ENCODE data around the gene PUS1.

PUS1 gene

DNA sequence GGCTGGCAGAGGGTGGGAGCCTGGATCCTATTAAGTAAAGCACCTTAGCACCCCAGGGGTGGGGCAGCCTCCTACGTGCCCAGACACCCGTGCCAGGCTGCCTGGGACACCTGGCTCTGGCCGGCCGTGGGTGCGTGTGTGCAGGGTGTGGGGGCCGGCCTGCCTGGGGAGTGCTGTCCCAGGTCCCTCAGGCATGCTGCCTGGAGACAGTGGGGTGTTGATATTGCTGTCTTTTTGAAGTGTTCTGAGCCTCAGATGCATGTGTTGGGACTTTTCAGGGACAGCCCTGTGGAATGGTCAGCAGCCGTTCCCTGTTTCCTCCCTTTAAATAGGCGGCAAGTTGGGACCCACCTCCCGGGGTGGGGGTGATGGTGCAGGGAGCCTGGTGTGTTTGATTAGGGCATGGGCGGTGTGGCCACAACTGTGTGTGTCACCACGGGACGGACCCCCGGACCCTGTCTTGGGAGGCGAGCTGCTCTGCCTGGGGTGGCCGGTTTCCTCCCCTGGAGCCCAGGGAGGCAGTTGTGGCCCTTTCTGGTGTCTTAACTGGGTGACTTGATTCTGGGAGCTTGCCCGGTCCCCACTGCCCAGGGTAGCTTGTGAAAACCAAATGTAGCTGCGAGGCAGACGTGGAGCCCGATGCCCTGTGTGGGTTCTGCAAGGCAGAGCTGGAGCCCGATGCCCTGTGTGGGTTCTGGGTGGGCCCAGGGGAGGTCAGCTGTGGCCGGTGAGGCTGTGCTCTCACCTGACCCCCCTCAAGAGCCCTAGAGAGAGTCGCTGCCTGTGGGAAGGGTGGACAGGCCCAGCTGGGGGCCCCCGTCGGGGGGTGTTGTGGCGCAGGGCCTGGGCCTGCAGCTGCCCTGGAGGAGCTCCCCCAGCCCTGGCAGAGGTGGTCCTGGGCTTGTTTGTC, 26.5 kb upstream of the PUS1 start:
- no peak for DNase-seq (ENCODE audit: low read depth)

DNA sequence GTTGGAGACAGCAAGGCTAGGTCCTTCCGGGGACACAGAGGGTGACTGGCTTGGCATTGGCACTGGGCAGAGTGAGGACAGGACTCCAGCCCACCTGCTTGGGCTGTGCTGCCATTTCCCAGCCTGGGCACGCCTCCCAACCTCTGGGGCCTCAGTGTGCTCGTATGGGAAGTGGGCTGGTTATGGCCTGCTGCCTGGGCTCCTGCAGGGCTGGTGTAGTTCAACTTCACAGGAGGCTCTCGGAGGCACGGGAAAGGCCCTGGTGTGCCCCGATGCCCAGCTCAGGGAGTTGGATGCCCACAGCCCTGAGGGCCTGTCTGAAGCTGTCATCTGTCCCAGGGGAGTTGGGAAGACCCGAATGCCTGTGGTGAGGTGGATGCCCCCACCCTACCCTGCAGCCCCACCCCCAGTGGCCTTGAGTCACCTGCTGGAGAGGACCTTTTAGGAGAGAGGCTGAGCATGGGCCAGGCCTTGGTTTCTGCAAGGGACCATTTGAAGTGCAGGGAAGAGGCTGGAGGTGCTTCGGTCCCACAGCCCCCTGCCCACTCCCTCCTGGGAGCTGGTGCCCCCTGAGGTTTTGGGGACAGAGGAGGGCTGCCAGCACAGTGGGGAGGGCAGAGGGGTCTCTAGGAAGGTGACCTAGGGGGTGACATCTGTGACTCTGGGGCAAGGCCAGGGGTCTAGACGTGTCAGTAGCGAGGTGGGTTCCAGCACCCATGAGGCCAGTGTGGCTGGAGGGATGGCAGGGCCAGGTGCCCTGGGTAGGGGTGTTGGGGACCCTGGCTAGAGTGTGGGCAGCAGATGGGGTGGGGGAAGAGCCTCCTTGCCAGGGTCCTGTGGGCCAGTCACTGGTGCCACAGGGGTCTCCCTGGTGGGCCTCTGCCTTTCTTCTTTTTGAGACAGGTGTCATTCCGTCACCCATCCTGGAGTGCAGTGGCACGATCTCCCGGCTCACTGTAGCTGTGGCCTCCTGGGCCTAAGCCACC, 25.5 kb upstream of the PUS1 start:
- DNase-seq (ENCODE audit: low read depth): no peak

DNA sequence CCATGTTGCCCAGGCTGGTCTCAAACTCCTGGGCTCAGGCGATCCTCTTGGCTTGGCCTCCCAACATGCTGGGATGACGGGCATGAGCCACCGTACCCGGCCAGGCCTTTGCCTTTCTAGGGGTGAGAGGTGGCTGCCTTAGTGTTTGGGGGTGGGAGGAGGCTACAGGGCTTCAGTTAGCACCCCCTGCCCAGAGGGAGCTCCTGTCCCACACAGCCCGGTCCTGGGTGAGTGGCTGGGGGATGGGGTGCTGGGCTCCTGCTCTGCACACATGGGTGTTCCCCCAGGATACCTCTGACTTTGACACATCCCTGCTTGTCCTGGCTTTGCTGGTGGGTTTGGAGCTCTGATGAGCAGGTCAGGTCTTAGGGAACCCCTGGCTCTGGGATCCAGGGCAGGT, 24.7 kb upstream of the PUS1 start:
- DNase-seq (ENCODE audit: low read depth): no peak

DNA sequence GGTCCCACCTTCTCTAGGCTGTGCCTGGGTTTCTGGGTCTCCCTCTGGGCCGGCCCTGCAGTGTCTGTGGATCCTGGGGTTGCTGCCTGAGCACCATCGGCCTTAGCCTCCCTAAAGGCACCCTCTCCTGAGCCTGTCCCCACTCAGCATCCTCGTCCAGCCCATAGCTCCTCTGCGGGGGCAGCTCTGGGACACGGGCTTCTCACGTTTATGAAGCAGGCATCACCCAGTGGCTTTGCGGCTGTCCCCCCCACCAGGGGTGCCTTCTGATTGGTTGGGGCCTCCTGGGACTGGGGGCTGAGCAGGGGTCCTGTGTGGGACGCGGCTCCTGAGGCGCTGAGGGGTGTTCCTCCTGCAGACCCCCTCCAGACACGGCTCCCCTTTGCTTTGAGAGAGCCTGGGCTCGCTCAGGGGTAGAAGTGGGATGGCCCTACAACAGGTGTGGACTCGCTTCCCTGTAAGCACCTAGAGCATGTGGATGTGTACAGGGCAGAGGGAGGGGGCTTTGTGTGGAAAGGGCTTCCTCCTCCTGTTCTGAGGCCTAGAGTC, 23.9 kb upstream of the PUS1 start:
- DNase-seq (ENCODE audit: low read depth): no peak

DNA sequence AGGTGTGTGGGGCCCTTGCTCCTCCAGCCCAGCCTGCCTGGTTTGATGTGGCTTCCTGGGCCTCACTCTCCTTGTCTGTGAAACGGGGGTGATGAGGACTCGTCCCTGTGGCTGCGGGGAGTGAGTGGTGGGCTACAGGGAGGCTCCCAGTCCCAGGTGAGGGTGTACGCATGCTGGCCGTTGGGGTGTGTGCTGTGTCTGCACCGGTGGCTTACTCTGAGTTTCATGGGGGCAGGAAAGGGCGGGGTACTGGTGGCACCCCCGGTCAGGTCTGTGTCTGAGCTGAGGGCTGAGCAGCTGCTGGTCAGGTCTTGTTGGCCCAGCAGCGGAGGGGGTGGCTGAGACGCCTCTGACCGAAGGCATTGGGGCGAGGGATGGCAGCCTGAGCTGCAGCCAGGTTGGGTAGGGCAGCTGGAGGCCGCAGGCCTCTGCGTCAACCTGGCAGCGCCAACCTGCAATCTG, 23.4 kb upstream of the PUS1 start:
- DNase-seq (ENCODE audit: low read depth): no peak

DNA sequence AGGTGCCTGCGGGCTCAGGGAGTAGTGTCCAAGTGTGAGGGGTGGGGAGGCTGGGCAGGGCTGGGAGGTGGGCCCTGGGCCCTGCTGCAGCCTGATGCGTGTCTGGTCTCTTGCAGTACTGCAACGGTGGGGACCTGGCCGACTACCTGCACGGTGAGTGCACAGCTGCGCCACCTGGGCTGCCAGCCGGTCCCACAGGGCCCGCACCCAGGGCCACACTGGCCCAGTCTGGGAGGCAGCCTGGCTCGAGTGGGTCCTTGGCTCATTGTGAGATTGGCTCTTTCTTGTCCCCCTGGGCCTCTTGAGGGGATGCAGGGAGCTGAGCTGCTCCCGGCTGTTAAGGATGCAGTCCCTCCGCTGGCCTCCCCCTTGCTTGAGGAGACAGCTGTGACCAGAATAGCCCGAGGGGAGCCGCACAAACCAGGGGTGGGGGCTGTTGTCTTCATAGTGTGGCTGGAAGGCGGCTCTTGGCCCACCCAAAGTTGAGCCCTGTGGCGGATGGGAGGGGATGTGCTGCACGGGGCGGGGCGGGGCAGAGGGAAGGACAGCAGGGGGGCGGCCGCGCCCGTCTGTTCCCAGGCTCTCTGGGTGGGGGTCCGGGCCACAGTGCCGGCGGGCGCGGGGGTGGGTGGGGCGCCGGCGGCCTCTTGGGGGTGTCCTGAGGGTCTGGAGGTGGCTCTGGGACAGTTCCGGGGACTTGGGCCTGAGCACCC, 21.5 kb upstream of the PUS1 start:
- no peak for DNase-seq (ENCODE audit: low read depth)

DNA sequence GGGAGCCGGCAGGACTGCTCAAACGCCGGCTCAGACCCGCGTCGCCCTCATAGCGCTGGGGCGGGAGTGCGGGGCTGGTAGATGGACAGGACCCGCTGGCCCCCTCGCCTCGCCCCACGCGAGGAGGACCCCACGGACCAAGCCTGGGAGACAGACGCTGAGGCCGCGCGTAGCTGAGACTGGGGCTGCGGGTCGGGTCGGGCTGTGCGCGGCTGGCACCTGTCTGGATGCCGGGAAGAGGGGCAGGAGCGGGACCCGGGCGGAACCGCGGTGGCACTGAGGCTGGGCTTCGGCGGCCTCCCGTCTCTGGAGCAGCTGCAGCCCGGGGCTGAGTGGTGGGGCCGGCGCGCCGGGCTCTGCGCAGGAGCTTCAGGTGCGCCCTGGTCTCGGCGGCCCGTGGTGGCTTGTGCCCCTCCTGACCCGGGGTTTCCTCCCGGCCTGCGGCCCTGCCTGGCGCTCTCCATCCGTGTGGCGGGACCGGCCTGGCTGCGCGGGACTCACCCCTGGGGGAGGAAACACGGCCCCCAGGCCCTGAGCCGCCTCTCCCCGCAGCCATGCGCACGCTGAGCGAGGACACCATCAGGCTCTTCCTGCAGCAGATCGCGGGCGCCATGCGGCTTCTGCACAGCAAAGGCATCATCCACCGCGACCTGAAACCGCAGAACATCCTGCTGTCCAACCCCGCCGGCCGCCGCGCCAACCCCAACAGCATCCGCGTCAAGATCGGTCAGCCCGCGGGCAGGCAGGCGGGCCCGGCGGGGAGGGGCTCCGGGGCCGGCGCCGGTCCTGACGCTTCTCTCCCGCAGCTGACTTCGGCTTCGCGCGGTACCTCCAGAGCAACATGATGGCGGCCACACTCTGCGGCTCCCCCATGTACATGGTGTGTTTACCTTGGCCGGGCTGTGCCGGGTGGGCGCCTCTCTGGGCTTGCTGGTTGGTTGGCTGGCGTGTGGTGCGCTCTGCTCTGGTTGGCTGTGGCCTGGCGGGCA, 20.7 kb upstream of the PUS1 start:
- no peak for DNase-seq (ENCODE audit: low read depth)

DNA sequence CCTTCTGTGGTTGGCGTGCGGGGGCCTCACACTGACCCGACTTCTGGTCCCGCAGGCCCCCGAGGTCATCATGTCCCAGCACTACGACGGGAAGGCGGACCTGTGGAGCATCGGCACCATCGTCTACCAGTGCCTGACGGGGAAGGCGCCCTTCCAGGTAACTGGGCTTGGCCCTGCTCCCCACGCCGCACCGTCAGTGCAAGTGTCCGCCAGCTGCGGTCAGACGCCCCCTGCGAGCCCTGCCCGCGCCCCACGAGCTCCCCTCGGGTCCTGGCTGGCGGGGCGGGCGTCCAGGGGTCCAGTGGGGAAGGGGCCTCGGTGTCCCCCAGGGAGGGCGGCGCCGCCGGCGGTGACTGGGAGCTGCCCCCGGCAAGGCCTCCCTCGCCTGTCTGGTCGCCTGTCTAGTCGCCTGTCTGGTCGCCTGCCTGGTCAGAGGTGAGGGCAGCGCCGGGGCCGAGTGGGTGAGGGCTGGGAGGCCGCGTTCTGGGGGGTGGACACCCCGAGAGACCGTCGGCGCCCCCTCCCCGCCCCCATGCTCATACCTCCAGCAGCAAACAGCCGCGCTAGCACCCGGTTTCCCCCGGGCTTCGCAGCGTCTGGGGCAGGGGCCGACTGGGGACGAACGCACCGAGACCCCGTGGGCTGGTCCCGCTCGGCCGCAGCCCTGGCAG, 19.9 kb upstream of the PUS1 start:
- DNase-seq (ENCODE audit: low read depth): no peak

DNA sequence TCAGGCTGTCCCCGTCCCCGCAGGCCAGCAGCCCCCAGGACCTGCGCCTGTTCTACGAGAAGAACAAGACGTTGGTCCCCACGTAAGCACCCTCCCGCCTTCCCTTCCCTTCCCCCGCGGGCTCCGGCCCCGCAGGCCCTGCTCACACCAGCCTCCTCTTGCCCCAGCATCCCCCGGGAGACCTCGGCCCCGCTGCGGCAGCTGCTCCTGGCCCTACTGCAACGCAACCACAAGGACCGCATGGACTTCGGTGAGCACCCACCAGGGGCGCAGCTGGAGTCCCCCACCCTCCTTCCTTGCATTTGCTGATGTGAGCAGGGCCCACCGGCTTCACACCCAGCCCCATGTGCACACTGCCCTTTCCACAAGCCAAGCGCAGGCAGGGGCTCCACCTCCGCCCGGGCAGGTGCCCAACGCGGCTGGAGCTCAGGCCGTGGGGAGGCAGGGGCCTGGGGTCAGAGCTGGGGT, 19.3 kb upstream of the PUS1 start:
- no peak for DNase-seq (ENCODE audit: low read depth)

DNA sequence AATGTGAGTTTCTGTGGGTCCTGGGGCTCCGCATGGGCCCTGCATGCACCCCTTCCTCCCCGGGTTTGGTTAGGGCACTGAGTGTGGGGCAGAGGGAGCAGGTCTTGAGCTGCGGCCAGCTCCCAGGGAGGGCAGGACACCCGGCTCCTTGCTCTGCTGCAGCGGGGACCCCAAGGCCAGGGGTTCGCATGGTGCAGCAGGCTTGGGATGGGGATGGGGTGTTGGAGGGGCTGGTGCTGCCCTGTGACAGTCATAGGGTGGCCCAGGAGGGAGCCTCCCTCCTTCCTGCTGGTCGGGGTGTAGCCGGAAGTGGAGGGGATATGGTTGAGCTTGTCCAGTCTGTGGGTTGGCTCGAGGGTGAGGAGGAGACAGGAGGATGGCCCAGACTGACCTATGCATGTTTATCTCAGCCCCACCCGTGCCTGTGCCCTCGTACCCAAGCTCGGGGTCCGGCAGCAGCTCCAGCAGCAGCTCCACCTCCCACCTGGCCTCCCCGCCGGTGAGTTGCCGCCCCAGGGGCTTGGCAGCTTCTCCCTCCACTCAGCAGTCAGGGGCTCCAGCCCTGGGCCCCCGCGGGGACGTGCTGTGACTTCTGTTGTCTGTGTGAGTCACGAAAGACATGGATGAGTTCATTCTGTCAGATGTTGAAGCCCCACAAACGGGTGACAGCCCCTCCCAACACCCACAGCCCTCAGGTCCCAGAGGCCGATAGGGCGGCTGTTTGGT, 18.6 kb upstream of the PUS1 start:
- no peak for DNase-seq (ENCODE audit: low read depth)

DNA sequence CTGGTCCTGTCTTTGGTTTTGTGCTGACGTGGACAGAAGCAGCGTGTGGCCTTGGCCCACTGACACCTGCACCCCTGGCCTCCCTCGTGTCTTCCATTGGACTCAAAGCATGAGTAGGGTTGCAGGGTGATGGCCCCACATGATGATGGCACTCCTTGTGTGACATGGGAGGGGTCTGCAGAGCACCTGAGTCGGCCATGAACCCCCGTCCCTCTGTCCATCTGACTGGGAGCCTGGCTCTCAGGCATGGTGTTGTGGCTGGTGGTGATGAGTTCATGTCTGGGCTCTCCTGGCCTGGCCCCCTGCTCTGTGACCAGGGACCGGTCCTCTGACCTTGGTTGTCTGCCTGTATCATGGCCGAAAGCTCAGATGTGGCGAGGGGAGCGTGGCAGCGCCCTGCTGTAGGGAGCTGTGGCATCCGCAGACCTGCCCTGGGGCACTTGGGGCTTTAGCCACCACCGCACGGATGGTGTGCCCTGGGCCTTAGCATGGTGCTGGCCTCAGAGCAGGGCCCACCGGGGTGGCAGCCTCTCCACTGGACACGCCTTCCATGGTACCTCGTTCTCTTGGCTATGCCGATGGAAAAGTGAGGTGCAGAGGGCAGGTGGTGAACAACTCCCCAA, 17.9 kb upstream of the PUS1 start:
- no peak for DNase-seq (ENCODE audit: low read depth)

DNA sequence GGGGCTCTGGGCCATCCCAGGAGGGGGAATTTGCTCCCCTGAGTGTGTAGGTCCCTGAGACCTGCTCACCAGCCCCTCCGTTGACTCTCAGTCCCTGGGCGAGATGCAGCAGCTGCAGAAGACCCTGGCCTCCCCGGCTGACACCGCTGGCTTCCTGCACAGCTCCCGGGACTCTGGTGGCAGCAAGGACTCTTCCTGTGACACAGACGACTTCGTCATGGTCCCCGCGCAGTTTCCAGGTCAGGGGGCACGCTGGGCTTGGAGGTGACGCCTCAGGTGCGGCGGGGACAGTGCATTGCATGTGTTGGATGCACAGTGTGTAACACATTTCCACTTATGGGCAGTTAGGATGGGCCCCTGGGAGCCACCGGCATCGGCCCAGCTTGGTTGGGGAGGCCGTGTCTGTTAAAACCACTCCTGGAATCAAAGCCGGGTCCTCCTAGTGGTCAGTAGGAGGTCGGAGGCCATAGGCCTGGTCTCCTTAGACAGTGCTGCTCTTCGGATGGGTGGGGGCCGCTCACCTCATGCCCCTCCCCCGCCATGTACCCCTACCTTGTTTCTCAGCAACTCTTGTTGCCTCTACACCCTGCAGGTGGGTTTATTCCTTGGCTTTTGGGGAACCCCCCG, 17.1 kb upstream of the PUS1 start:
- no peak for DNase-seq (ENCODE audit: low read depth)

DNA sequence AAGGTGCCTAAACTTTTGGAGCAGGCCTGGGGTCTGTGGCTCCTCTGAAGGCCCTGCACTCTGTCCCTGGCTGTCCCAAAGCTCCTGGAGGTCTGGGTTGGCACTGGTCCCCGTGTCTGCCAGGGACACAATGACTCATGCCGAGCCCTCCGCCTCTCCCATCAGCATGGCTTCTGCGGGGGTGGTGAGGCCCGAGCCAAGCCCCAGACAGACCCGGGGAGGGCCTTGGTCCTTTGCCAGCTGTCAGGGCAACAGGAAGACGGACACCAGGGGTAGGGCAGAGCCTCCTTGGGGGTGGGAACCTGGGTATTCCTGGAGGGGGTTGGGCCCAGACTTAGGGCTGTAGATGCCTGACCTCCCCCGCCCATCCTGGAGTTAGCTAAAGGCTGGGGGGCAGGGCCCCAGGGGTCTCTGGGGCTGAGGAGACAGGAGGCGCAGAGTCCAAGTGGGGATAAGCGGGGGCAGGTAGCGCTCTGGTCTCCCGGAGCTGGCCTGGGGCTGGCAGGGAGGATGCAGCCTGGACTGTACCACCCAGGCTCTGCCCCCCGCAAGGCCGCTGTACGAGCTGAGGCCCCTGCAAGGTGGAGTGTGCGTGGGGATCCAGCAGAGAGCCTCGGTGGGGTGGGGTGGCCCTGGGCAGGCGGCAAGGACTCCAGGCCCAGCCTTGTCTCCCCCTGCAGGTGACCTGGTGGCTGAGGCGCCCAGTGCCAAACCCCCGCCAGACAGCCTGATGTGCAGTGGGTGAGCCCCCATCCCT, 16.4 kb upstream of the PUS1 start:
- no peak for DNase-seq (ENCODE audit: low read depth)

DNA sequence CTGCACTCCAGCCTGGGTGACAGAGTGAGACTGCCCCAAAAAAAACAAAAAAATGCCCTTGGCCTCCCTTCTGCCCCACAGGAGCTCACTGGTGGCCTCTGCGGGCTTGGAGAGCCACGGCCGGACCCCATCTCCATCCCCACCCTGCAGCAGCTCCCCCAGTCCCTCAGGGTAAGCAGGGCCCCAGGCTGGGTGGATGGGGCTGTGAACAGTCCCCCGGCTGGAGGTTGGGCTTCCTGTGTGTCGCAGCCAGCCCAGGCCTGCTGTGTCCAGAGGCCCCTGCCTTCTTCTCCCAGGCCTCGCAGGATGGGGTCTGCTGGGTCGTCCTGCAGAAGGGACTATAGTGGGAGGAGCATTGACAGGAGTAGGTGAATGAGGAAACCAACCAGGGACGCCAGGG, 15.4 kb upstream of the PUS1 start:
- no peak for DNase-seq (ENCODE audit: low read depth)

DNA sequence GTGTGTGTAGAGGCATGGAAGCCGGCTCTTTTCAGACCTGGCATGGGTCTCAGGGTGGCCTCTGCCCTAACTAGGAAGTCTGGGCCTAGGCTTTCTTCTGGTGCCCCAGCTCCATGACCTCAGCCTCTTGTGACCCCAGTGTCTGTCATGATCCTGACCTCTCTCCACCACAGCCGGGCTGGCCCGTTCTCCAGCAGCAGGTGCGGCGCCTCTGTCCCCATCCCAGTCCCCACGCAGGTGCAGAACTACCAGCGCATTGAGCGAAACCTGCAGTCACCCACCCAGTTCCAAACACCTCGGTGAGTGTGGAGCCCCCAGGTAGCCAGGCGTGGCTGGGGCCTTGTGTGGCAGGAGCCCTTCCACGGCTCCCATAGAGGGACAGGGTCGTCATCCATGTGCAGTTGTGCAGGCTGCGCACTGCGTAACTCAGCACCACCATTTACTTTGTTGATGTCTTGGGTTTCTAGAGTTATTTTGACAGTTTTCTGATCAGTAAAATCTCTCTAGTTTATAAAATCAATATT, 14.8 kb upstream of the PUS1 start:
- DNase-seq (ENCODE audit: low read depth): no peak

DNA sequence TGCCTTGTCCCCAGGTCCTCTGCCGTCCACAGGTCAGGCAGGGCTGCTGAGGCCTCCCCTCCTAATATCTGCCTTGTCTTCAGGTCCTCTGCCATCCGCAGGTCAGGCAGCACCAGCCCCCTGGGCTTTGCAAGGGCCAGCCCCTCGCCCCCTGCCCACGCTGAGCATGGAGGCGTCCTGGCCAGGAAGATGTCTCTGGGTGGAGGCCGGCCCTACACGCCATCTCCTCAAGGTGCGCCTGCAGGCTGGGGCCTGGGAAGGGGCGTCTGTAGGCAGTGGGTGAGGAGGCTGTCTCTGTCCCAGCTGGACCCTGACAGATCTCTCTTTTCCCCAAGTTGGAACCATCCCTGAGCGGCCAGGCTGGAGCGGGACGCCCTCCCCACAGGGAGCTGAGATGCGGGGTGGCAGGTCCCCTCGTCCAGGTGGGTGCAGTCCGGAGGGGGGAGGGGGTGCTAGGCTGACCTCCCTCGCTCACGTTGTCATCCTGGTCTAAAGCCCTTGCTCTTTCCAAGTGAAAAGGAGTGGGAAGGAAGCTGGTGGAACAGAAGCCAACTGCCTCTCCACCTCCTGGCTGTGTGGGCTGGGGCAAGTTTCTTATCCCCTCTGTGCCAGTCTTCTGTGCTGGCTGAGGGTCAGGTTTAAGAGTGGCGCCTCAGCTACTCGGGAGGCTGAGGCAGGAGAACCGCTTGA, 13.9 kb upstream of the PUS1 start:
- no peak for DNase-seq (ENCODE audit: low read depth)

DNA sequence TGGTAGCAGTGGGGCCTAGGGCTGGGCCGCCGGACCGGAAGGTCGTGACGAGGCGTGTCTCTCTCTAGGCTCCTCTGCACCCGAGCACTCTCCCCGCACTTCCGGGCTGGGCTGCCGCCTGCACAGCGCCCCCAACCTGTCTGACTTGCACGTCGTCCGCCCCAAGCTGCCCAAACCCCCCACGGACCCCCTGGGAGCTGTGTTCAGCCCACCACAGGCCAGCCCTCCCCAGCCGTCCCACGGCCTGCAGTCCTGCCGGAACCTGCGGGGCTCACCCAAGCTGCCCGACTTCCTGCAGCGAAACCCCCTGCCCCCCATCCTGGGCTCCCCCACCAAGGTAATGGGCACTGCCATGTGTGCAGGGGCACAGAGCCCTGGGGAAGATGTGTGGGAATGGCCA, 13.3 kb upstream of the PUS1 start:
- no peak for DNase-seq (ENCODE audit: low read depth)

All from activated T-cell treated with anti-CD3 and anti-CD28 coated beads for 1 hour (primary cell).